ENCODE results near the gene NBAS. TPM values are rescaled to one million over a fixed set of nuclear protein-coding genes. Genes with fewer than 3 reads are reported as not detected.

The NBAS gene
- polyA plus RNA-seq, 2 of the 4 experiments (the other 2 are of a cell fraction), result 16.7 to 34.9 TPM

DNA sequence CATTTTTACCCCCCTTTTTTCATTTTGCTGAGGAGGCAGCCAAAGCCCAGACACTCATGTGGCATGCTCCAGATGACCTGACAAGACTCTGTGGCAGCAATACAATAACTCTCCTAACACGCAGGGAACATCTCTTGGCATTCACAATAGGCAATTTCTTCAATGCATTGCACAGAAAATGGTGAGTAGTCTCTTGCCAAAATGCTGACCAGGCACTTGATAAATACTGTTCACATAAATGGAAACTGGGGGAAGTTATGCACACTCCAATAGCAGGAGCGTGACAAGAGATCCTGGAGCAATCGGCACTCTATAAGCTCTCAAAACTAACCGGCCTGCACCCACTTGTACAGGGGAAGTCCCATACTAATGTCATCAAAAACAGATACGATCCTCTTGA, 66.3 kb downstream of the NBAS start:
- DNase-seq (ENCODE audit: low read depth in 1 of 2, low spot score in 1 of 2) (no peak), ATAC-seq (no peak), FAIRE-seq (no peak)
- Histone ChIP-seq H3K9me3 (no peaks in the 10 kb centered on the region), H3K27ac (no peak overlapping the region), H3K4me3 (no peak overlapping the region), H3K4me1 (no peaks in the 10 kb centered on the region), H3K4me2 (no peak overlapping the region)
- CTCF ChIA-PET, result no interaction called here
- no peak for TF ChIP-seq HOXB13 (CRISPR knock-in tag; IDR thresholded peaks at IDR 0.05; ENCODE audit: low read depth)
- TF ChIP-seq HOXB5 (CRISPR knock-in tag; IDR thresholded peaks at IDR 0.05), result no peak
- TF ChIP-seq SMC3 (IDR thresholded peaks at IDR 0.05), result no peak
- no peak for TF ChIP-seq RNF2 (IDR thresholded peaks at IDR 0.05; ENCODE audit: borderline replicate concordance, low read depth)
- TF ChIP-seq CBX8 (IDR thresholded peaks at IDR 0.05), result no peak
- TF ChIP-seq, protein P1, sequence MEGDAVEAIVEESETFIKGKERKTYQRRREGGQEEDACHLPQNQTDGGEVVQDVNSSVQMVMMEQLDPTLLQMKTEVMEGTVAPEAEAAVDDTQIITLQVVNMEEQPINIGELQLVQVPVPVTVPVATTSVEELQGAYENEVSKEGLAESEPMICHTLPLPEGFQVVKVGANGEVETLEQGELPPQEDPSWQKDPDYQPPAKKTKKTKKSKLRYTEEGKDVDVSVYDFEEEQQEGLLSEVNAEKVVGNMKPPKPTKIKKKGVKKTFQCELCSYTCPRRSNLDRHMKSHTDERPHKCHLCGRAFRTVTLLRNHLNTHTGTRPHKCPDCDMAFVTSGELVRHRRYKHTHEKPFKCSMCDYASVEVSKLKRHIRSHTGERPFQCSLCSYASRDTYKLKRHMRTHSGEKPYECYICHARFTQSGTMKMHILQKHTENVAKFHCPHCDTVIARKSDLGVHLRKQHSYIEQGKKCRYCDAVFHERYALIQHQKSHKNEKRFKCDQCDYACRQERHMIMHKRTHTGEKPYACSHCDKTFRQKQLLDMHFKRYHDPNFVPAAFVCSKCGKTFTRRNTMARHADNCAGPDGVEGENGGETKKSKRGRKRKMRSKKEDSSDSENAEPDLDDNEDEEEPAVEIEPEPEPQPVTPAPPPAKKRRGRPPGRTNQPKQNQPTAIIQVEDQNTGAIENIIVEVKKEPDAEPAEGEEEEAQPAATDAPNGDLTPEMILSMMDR (IDR thresholded peaks at IDR 0.05), result no peak
- peak; percentile 83 for TF ChIP-seq MAFK (IDR thresholded peaks at IDR 0.05; ENCODE audit: partially characterized antibody)
- WGBS (ENCODE audit: missing lambda C conversion rate), result 92% methylated on average over 5 of the region's 5 CpGs
- POLR2A ChIA-PET, result no interaction called here

DNA sequence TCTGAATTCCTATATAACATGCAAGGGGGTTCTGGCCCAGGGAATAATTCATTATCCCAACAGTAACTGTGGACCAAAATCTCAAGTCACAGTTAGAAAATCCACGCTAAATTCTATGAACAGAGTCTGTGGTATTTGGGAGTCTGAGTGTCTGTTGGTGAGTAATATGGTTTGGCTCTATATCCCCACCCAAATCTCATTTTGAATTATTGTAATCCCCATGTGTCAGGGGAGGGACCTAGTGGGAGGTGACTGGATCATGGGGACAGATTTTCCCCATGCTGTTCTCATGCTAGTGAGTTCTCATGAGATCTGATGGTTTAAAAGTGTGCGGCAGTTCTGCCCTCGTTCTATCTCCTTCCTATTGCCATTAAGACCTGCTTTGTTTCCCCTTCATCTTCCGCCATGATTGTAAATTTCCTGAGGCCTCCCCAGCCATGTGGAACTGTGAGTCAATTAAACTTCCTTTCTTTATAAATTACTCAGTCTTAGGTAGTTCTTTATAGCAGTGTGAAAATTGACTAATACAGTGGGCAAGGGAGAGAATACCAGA, 68.3 kb downstream of the NBAS start:
- Histone ChIP-seq H3K4me1 (no peaks in the 10 kb centered on the region), H3K4me3 (no peak overlapping the region), H3K4me2 (no peak overlapping the region), H3K9me3 (no peaks in the 10 kb centered on the region), H3K27ac (no peak overlapping the region)
- WGBS (ENCODE audit: missing lambda C conversion rate), result 96% methylated on average over 4 of the region's 4 CpGs
- no peak for DNase-seq (ENCODE audit: low read depth in 1 of 2, low spot score in 1 of 2)
- TF ChIP-seq NPAS2 (CRISPR knock-in tag; IDR thresholded peaks at IDR 0.05; ENCODE audit: borderline replicate concordance) (no peak), CBX8 (IDR thresholded peaks at IDR 0.05) (no peak), NR3C1 (IDR thresholded peaks at IDR 0.05) (no peak), POLR2A (IDR thresholded peaks at IDR 0.05; ENCODE audit: low read length) (no peak), JUNB (IDR thresholded peaks at IDR 0.05) (no peak), EHF (CRISPR knock-in tag; IDR thresholded peaks at IDR 0.05) (no peak)
- TF ChIP-seq, protein P2, sequence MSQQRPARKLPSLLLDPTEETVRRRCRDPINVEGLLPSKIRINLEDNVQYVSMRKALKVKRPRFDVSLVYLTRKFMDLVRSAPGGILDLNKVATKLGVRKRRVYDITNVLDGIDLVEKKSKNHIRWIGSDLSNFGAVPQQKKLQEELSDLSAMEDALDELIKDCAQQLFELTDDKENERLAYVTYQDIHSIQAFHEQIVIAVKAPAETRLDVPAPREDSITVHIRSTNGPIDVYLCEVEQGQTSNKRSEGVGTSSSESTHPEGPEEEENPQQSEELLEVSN (IDR thresholded peaks at IDR 0.05; ENCODE audit: borderline replicate concordance, low read depth), result no peak
- TF ChIP-seq, protein P3, sequence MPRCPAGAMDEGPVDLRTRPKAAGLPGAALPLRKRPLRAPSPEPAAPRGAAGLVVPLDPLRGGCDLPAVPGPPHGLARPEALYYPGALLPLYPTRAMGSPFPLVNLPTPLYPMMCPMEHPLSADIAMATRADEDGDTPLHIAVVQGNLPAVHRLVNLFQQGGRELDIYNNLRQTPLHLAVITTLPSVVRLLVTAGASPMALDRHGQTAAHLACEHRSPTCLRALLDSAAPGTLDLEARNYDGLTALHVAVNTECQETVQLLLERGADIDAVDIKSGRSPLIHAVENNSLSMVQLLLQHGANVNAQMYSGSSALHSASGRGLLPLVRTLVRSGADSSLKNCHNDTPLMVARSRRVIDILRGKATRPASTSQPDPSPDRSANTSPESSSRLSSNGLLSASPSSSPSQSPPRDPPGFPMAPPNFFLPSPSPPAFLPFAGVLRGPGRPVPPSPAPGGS (IDR thresholded peaks at IDR 0.05), result no peak
- no peak for ATAC-seq
- no peak for FAIRE-seq
- ChIA-PET POLR2A (no interaction called here), CTCF (interaction anchor here (0.6 kb wide), 1 partner anchor 13 kb away, joined by 3 read pairs; no protein-coding TSS in a partner anchor)

DNA sequence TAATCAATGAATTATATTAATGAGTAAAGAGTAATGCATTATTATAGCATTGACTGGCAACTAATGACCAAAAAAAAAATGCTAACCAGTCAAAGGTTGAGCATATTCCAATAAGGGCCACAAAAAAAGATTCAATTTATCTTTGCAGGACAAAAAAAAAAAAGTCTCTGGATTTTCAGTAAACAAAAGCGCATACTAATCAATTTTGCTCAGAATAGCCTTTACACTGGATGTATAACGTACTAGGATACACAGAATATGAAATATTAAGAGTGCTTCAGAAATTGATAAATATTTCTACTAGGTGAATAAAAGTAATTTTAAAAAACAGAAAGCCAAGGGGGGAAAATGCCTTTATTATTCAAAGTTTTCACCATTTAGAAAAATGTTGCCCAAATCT, 74.4 kb downstream of the NBAS start:
- FAIRE-seq (no peak), ATAC-seq (no peak), DNase-seq (ENCODE audit: low read depth in 1 of 2, low spot score in 1 of 2) (no peak)
- Histone ChIP-seq H3K4me3 (no peak overlapping the region), H3K9me3 (no peaks in the 10 kb centered on the region), H3K4me1 (no peaks in the 10 kb centered on the region), H3K27ac (no peak overlapping the region), H3K4me2 (no peak overlapping the region)
- 95% methylated on average over 2 of the region's 2 CpGs for WGBS (ENCODE audit: missing lambda C conversion rate)
- POLR2A ChIA-PET, result no interaction called here
- CTCF ChIA-PET, result no interaction called here
- TF ChIP-seq MAFK (IDR thresholded peaks at IDR 0.05; ENCODE audit: partially characterized antibody), result peak; percentile 47
- no peak for TF ChIP-seq NFE2L2 (conservative IDR thresholded peaks at IDR 0.05; ENCODE audit: low read length)

GRCh38 chr2:15485949-15486348, 75.2 kb downstream of the NBAS start:
- CTCF ChIA-PET, result no interaction called here
- no peak for DNase-seq (ENCODE audit: low read depth in 1 of 2, low spot score in 1 of 2)
- H3K27ac ChIP-seq, result no peak overlapping the region
- H3K4me1 ChIP-seq, result no peaks in the 10 kb centered on the region
- no peak for ATAC-seq
- H3K9me3 ChIP-seq, result no peaks in the 10 kb centered on the region
- POLR2A ChIA-PET, result no interaction called here
- 88% methylated on average over 5 of the region's 5 CpGs for WGBS (ENCODE audit: missing lambda C conversion rate)
- no peak for FAIRE-seq
- no peak overlapping the region for H3K4me3 ChIP-seq
- H3K4me2 ChIP-seq, result no peak overlapping the region
- TF ChIP-seq GATA3 (IDR thresholded peaks at IDR 0.05; ENCODE audit: borderline replicate concordance) (no peak), SMC3 (IDR thresholded peaks at IDR 0.05) (no peak), HOXB5 (CRISPR knock-in tag; IDR thresholded peaks at IDR 0.05) (no peak), BHLHE40 (IDR thresholded peaks at IDR 0.05; ENCODE audit: low read depth, low read length) (no peak), POLR2A (IDR thresholded peaks at IDR 0.05; ENCODE audit: low read length) (no peak), KDM1A (IDR thresholded peaks at IDR 0.05; ENCODE audit: low read depth) (no peak), FOXS1 (CRISPR knock-in tag; IDR thresholded peaks at IDR 0.05) (no peak), RFX5 (IDR thresholded peaks at IDR 0.05) (no peak), PHF8 (IDR thresholded peaks at IDR 0.05; ENCODE audit: borderline replicate concordance, low read depth) (no peak), EHF (CRISPR knock-in tag; IDR thresholded peaks at IDR 0.05) (no peak), HOXA7 (CRISPR knock-in tag; IDR thresholded peaks at IDR 0.05) (no peak), ZSCAN20 (CRISPR knock-in tag; IDR thresholded peaks at IDR 0.05) (no peak)
- TF ChIP-seq, protein P2 (IDR thresholded peaks at IDR 0.05; ENCODE audit: borderline replicate concordance, low read depth), result no peak
- TF ChIP-seq, protein P4, sequence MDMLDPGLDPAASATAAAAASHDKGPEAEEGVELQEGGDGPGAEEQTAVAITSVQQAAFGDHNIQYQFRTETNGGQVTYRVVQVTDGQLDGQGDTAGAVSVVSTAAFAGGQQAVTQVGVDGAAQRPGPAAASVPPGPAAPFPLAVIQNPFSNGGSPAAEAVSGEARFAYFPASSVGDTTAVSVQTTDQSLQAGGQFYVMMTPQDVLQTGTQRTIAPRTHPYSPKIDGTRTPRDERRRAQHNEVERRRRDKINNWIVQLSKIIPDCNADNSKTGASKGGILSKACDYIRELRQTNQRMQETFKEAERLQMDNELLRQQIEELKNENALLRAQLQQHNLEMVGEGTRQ (IDR thresholded peaks at IDR 0.05), result no peak
- TF ChIP-seq, protein P5, sequence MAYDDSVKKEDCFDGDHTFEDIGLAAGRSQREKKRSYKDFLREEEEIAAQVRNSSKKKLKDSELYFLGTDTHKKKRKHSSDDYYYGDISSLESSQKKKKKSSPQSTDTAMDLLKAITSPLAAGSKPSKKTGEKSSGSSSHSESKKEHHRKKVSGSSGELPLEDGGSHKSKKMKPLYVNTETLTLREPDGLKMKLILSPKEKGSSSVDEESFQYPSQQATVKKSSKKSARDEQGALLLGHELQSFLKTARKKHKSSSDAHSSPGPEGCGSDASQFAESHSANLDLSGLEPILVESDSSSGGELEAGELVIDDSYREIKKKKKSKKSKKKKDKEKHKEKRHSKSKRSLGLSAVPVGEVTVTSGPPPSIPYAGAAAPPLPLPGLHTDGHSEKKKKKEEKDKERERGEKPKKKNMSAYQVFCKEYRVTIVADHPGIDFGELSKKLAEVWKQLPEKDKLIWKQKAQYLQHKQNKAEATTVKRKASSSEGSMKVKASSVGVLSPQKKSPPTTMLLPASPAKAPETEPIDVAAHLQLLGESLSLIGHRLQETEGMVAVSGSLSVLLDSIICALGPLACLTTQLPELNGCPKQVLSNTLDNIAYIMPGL (CRISPR knock-in tag; IDR thresholded peaks at IDR 0.05; ENCODE audit: borderline replicate concordance), result no peak

Data from A549 (cell line).